C4-2B (cell line): ENCODE results near the gene OGDHL.

ENCODE experiments used
- CTCF ChIP-seq: fragments of 450-650 bp; conservative IDR thresholded peaks from 2 replicates; pipeline ENCODE4 v1.5.1; 2017; ENCODE audit warnings: mild to moderate bottlenecking
- ZFX ChIP-seq: fragments of 450-650 bp; IDR thresholded peaks from 2 replicates; pipeline ENCODE4 v1.6.1; 2017

- no peak for TF ChIP-seq CTCF
- TF ChIP-seq ZFX = no peak
These were observed 65.8 kb downstream of the OGDHL start for GRCh38 chr10:49696311-49696710.
